ENCODE data around the gene CEP78. TPM values are rescaled to one million over a fixed set of nuclear protein-coding genes. Genes with fewer than 3 reads are reported as not detected.

CEP78 gene
- total RNA-seq, 1 experiment from 2014 or later: 48.1 TPM

DNA sequence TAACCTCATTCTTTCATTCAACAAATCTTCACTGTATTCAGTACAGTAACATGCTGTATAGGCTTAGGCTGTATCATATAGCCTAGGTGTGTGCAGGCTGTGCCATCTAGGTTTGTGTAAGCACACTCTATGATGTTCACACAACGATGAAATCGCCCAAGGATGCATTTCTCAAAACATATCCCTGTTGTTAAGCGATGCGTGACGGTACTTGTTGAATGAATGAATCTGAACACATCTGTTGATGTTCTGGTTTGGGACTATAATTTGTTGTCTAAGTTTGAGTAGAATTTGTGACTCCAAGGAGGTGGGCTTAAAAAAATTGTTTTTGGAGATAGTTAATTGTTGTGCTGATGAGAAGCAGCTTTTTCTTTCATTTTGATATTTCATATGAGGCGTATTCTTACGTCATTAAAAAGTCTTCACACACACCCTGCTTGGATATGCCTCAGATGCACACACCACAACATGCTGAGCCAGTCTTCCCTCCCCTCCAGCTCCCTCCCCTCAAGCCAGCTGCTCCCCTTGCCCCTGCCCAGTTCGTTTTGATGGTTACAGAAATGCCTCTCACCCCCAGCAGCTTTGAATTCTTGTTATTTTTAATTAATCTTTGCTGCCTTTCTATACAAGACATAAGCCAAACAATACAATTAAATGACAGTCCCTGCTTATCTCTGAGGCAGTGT lies 55.5 kb downstream of the CEP78 start:
- Histone ChIP-seq H3K4me2 (ENCODE audit: low read length) (no peak overlapping the region), H2AFZ (ENCODE audit: low read depth, low read length, poor library complexity, severe bottlenecking) (no peak overlapping the region), H4K20me1 (ENCODE audit: insufficient read depth) (no peaks in the 10 kb centered on the region), H3K9me2 (ENCODE audit: insufficient read depth) (no peaks in the 10 kb centered on the region), H3K9ac (ENCODE audit: low read length) (no peak overlapping the region), H3K4me1 (ENCODE audit: control insufficient read depth in 1 of 2, insufficient read depth in 2 of 2, low read length in 2 of 2) (peaks cover 8 to 11% of the 10 kb centered on the region in 2 experiments; a peak in 3 of 4 replicates), H3K27me3 (ENCODE audit: insufficient read depth, low read length) (no peaks in the 10 kb centered on the region), H3K79me2 (ENCODE audit: insufficient read depth, low read length) (no peaks in the 10 kb centered on the region), H3K36me3 (ENCODE audit: control insufficient read depth in 1 of 2, insufficient read depth in 2 of 2, low read length in 2 of 2) (no peaks in the 10 kb centered on the region), H3K9me3 (ENCODE audit: control insufficient read depth in 1 of 2, insufficient read depth in 1 of 2, low read depth in 1 of 2, low read length in 2 of 2) (no peaks in the 10 kb centered on the region), H3K27ac (ENCODE audit: low read depth, low read length) (no peak overlapping the region), H3K4me3 (replicated peaks in 1 of 2; ENCODE audit: low read depth in 1 of 2, low read length in 2 of 2) (no peak overlapping the region)
- no peak for TF ChIP-seq POLR2A (IDR thresholded peaks at IDR 0.05; ENCODE audit: borderline replicate concordance, extremely low read depth, insufficient read depth, insufficient read length)
- TF ChIP-seq ZFX (IDR thresholded peaks at IDR 0.05): no peak
- no peak for TF ChIP-seq SRF (IDR thresholded peaks at IDR 0.05; ENCODE audit: low read depth)
- TF ChIP-seq CEBPB (IDR thresholded peaks at IDR 0.05; ENCODE audit: low read depth): no peak
- TF ChIP-seq POLR2AphosphoS5 (IDR thresholded peaks at IDR 0.05; ENCODE audit: low read depth, low read length): no peak
- TF ChIP-seq EGR1 (IDR thresholded peaks at IDR 0.05; ENCODE audit: low read depth): no peak
- TF ChIP-seq, protein P1, sequence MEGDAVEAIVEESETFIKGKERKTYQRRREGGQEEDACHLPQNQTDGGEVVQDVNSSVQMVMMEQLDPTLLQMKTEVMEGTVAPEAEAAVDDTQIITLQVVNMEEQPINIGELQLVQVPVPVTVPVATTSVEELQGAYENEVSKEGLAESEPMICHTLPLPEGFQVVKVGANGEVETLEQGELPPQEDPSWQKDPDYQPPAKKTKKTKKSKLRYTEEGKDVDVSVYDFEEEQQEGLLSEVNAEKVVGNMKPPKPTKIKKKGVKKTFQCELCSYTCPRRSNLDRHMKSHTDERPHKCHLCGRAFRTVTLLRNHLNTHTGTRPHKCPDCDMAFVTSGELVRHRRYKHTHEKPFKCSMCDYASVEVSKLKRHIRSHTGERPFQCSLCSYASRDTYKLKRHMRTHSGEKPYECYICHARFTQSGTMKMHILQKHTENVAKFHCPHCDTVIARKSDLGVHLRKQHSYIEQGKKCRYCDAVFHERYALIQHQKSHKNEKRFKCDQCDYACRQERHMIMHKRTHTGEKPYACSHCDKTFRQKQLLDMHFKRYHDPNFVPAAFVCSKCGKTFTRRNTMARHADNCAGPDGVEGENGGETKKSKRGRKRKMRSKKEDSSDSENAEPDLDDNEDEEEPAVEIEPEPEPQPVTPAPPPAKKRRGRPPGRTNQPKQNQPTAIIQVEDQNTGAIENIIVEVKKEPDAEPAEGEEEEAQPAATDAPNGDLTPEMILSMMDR (IDR thresholded peaks at IDR 0.05 in 2 of 3, conservative IDR thresholded peaks at IDR 0.05 in 1 of 3; ENCODE audit: borderline replicate concordance in 1 of 3, insufficient read depth in 1 of 3, low read depth in 2 of 3, low read length in 2 of 3): no peak
- POLR2A ChIA-PET: no interaction called here
- no TSS peak for BruUV-seq (replicated peaks)
- DNase-seq (ENCODE audit: low read depth, low spot score) (no peak), ATAC-seq (no peak)
- intact Hi-C loops (cut with micrococcal nuclease): no loop called here
- CTCF ChIA-PET: no interaction called here
- RAD21 ChIA-PET (ENCODE audit: low non-redundant PET in 1 of 2, low total read pairs in 2 of 2, uncharacterized antibody in 2 of 2, unreplicated experiment in 2 of 2): no interaction called here

DNA sequence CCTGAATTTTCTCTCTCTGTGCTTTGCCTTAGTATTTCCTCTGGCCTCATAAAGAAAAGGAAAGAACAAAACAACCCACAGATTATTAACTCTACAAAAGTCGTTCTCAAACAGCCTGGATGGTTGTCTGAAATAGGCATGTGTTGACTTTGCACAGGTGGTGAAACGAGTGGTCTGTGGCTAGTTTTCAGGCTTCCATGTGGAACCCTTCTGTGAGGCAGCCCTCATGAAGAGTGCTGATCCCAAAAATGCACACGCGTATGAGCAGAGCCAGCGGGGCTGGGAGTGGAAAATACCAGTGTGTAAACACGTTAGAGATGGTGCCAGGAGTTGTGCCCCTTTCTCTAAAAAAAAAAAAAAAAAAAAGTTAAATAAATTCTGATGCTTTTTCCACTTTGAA lies 56.2 kb downstream of the CEP78 start:
- no peak for TF ChIP-seq TCF7L2 (IDR thresholded peaks at IDR 0.05; ENCODE audit: borderline replicate concordance, extremely low read depth, insufficient read depth, insufficient read length)
- TF ChIP-seq ELF1 (IDR thresholded peaks at IDR 0.05; ENCODE audit: borderline replicate concordance, low read depth): no peak
- no peak for TF ChIP-seq ZNF274 (IDR thresholded peaks at IDR 0.05; ENCODE audit: low read depth, low read length)
- no peak for TF ChIP-seq JUND (IDR thresholded peaks at IDR 0.05)
- no peak for TF ChIP-seq SRF (IDR thresholded peaks at IDR 0.05; ENCODE audit: low read depth)
- TF ChIP-seq EZH2 (IDR thresholded peaks at IDR 0.05): no peak
- no peak for TF ChIP-seq YY1 (IDR thresholded peaks at IDR 0.05; ENCODE audit: extremely low read depth, insufficient replicate concordance, low read depth, low read length)
- TF ChIP-seq, protein P2, sequence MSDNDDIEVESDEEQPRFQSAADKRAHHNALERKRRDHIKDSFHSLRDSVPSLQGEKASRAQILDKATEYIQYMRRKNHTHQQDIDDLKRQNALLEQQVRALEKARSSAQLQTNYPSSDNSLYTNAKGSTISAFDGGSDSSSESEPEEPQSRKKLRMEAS (IDR thresholded peaks at IDR 0.05): no peak
- TF ChIP-seq POLR2AphosphoS5 (IDR thresholded peaks at IDR 0.05; ENCODE audit: low read depth, low read length): no peak
- H3K4me2 ChIP-seq (ENCODE audit: low read length): no peak overlapping the region
- no peak overlapping the region for H3K27ac ChIP-seq (ENCODE audit: low read depth, low read length)
- intact Hi-C loops (cut with micrococcal nuclease): no loop called here
- DNase-seq (ENCODE audit: low read depth, low spot score): no peak
- no peaks in the 10 kb centered on the region for H3K9me2 ChIP-seq (ENCODE audit: insufficient read depth)
- H3K27me3 ChIP-seq (ENCODE audit: insufficient read depth, low read length): no peaks in the 10 kb centered on the region
- H3K4me3 ChIP-seq (replicated peaks in 1 of 2; ENCODE audit: low read depth in 1 of 2, low read length in 2 of 2): no peak overlapping the region
- ChIA-PET RAD21 (ENCODE audit: low non-redundant PET in 1 of 2, low total read pairs in 2 of 2, uncharacterized antibody in 2 of 2, unreplicated experiment in 2 of 2) (no interaction called here), POLR2A (no interaction called here), CTCF (no interaction called here)
- BruUV-seq (replicated peaks): no TSS peak
- no peaks in the 10 kb centered on the region; the same call in 1 of the 2 replicates for H3K79me2 ChIP-seq (ENCODE audit: insufficient read depth, low read length)
- H4K20me1 ChIP-seq (ENCODE audit: insufficient read depth): no peaks in the 10 kb centered on the region
- no peaks in the 10 kb centered on the region for H3K9me3 ChIP-seq (ENCODE audit: control insufficient read depth in 1 of 2, insufficient read depth in 1 of 2, low read depth in 1 of 2, low read length in 2 of 2)
- peaks cover 11 to 12% of the 10 kb centered on the region in 2 experiments; a peak in 3 of 4 replicates for H3K4me1 ChIP-seq (ENCODE audit: control insufficient read depth in 1 of 2, insufficient read depth in 2 of 2, low read length in 2 of 2)
- H2AFZ ChIP-seq (ENCODE audit: low read depth, low read length, poor library complexity, severe bottlenecking): no peak overlapping the region
- no peak overlapping the region for H3K9ac ChIP-seq (ENCODE audit: low read length)
- no peak for ATAC-seq
- H3K36me3 ChIP-seq (ENCODE audit: control insufficient read depth in 1 of 2, insufficient read depth in 2 of 2, low read length in 2 of 2): no peaks in the 10 kb centered on the region
